ENCODE results near the gene FZR1. TPM values are rescaled to one million over a fixed set of nuclear protein-coding genes. Genes with fewer than 3 reads are reported as not detected.
"Not testable (repeated sequence)": the region's sequence is repeated elsewhere in the genome, so short reads cannot be mapped to it uniquely, and the experiment has no call there.

The FZR1 gene
- polyA plus RNA-seq, 2 of the 4 experiments (the other 2 are of a cell fraction) = 13.9 to 18.1 TPM

DNA sequence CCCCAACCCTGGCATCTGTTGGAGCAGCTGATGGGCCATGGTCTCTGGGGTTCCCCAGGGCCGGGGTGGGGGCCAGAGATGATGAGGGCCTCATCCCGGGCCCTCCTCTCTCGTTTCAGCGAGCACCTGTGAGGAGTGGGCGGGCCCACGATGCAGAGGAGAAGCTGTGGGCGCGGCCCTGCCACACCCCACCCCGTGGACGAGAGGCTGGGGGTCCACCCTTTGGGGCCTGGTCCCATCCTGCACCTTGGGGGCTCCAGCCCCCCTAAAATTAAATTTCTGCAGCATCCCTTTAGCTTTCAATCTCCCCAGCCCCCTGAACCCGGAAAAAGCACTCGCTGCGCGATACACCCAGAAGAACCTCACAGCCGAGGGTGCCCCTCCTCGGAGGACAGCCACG lies 72.3 kb downstream of the FZR1 start:
- Histone ChIP-seq H3K4me1 (no peaks in the 10 kb centered on the region), H3K9me3 (no peaks in the 10 kb centered on the region), H3K4me2 (no peak overlapping the region), H3K27ac (no peak overlapping the region), H3K4me3 (no peak overlapping the region)
- TF ChIP-seq CHD2 (IDR thresholded peaks at IDR 0.05; ENCODE audit: low read length, partially characterized antibody) (no peak), FOSL2 (IDR thresholded peaks at IDR 0.05) (no peak), FOSL2 (CRISPR knock-in tag; IDR thresholded peaks at IDR 0.05) (no peak), HOXB5 (CRISPR knock-in tag; IDR thresholded peaks at IDR 0.05) (no peak), HOXA7 (CRISPR knock-in tag; IDR thresholded peaks at IDR 0.05) (no peak), CBX2 (IDR thresholded peaks at IDR 0.05; ENCODE audit: borderline replicate concordance, low read depth) (no peak), ZFP36 (IDR thresholded peaks at IDR 0.05; ENCODE audit: borderline replicate concordance, partially characterized antibody) (no peak), MAZ (IDR thresholded peaks at IDR 0.05; ENCODE audit: borderline replicate concordance, low read depth, low read length) (no peak), POLR2A (IDR thresholded peaks at IDR 0.05; ENCODE audit: low read length) (no peak), RFX5 (IDR thresholded peaks at IDR 0.05) (no peak)
- TF ChIP-seq, protein P1, sequence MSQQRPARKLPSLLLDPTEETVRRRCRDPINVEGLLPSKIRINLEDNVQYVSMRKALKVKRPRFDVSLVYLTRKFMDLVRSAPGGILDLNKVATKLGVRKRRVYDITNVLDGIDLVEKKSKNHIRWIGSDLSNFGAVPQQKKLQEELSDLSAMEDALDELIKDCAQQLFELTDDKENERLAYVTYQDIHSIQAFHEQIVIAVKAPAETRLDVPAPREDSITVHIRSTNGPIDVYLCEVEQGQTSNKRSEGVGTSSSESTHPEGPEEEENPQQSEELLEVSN (IDR thresholded peaks at IDR 0.05; ENCODE audit: borderline replicate concordance, low read depth) = no peak
- TF ChIP-seq, protein P2, sequence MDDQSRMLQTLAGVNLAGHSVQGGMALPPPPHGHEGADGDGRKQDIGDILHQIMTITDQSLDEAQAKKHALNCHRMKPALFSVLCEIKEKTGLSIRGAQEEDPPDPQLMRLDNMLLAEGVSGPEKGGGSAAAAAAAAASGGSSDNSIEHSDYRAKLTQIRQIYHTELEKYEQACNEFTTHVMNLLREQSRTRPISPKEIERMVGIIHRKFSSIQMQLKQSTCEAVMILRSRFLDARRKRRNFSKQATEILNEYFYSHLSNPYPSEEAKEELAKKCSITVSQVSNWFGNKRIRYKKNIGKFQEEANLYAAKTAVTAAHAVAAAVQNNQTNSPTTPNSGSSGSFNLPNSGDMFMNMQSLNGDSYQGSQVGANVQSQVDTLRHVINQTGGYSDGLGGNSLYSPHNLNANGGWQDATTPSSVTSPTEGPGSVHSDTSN (IDR thresholded peaks at IDR 0.05) = no peak
- no peak for DNase-seq (ENCODE audit: low read depth in 1 of 2, low spot score in 1 of 2)
- CTCF ChIA-PET = interaction anchor here (0.5 to 9.7 kb wide), 4 partner anchors 12 to 41 kb away, joined by 4 to 100 read pairs (median 4); no protein-coding TSS in a partner anchor
- FAIRE-seq = no peak
- POLR2A ChIA-PET = no interaction called here
- 93% methylated on average over 12 of the region's 17 CpGs for WGBS (ENCODE audit: missing lambda C conversion rate)
- ATAC-seq = no peak

DNA sequence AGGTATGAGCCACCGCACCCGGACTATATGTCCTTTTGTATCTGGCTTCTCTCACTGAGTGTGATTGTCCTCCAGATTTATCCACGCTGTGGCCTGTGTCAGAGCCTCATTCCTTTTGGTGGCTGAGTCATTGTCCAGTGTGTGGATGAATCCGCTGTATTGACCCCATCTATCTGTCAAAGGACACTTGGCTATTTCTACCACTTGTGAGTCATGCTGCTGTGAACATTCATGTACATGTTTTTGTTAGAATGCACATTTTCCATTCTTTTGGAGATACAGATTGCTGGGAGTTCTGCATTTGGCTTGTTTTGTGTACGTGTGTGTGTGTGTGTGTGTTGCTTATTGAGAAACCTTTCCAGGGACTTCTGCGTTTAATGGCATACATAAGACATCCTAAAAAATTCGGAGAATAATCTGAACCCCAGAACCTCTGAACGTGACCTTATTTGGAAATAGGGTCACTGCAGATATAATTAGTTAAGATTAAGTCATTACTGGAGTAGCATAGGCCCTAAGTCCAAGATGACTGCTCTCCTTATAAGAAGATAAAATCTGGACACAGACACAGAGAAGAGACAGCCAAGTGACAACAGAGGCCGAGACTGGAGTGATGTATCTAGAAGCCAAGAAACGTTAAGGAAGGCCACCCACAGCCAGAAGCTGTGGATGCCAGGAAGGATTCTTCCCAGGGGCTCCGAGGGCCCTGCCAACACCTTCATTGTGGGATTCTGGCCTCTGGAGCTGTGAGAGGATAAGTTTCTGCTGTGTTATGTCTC lies 74.2 kb downstream of the FZR1 start:
- no peak overlapping the region for H3K4me3 ChIP-seq
- H3K27ac ChIP-seq = 0 out of 6 replicates have a peak overlapping the region, but pooled peaks of 1 of the 2 experiments have one; percentile 29
- TF ChIP-seq RFX5 (IDR thresholded peaks at IDR 0.05) (no peak), FOSL2 (IDR thresholded peaks at IDR 0.05) (no peak), FOSL2 (CRISPR knock-in tag; IDR thresholded peaks at IDR 0.05) (peak; percentile 53)
- peak in 1 of 2 experiments; percentile 50; a peak in 3 of 6 replicates for ATAC-seq
- no peak for FAIRE-seq
- H3K9me3 ChIP-seq = no peaks in the 10 kb centered on the region
- ChIA-PET POLR2A (no interaction called here), CTCF (interaction anchor here (1.1 to 9.7 kb wide), 3 partner anchors 10 to 34 kb away, joined by 3 to 100 read pairs (median 4); partner anchors contain the start of gene MFSD12)
- peak in 1 of 2 experiments; percentile 40 for DNase-seq (ENCODE audit: low read depth in 1 of 2, low spot score in 1 of 2)
- no peaks in the 10 kb centered on the region for H3K4me1 ChIP-seq
- no peak overlapping the region for H3K4me2 ChIP-seq
- 52% methylated on average over 11 of the region's 11 CpGs for WGBS (ENCODE audit: missing lambda C conversion rate)

DNA sequence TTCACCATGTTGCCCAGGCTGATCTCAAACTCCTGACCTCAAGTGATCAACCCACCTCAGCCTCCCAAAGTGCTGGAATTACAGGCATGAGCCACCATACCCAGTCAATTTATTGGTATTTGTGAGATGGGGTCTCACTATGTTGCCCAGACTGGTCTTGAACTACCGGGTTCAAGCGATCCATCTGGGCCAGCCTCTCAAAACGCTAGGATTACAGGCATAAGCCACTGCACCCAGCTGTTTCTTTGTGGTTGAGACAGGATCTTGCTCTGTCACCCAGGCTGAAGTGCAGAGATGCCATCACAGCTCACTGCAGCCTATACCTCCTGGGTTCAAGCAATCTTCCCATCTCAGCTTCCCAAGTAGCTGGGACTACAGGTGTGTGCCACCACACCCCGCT lies 75.7 kb downstream of the FZR1 start:
- FAIRE-seq; H3K27ac ChIP-seq; H3K4me3 ChIP-seq; DNase-seq (ENCODE audit: low read depth in 1 of 2, low spot score in 1 of 2); H3K4me2 ChIP-seq; H3K4me1 ChIP-seq; POLR2A ChIA-PET; H3K9me3 ChIP-seq; ATAC-seq: not testable (repeated sequence)
- 89% methylated on average over 4 of the region's 4 CpGs for WGBS (ENCODE audit: missing lambda C conversion rate)
- CTCF ChIA-PET = interaction anchor here (1.1 to 9.7 kb wide), 2 partner anchors 9 to 35 kb away, joined by 4 to 100 read pairs; no protein-coding TSS in a partner anchor

DNA sequence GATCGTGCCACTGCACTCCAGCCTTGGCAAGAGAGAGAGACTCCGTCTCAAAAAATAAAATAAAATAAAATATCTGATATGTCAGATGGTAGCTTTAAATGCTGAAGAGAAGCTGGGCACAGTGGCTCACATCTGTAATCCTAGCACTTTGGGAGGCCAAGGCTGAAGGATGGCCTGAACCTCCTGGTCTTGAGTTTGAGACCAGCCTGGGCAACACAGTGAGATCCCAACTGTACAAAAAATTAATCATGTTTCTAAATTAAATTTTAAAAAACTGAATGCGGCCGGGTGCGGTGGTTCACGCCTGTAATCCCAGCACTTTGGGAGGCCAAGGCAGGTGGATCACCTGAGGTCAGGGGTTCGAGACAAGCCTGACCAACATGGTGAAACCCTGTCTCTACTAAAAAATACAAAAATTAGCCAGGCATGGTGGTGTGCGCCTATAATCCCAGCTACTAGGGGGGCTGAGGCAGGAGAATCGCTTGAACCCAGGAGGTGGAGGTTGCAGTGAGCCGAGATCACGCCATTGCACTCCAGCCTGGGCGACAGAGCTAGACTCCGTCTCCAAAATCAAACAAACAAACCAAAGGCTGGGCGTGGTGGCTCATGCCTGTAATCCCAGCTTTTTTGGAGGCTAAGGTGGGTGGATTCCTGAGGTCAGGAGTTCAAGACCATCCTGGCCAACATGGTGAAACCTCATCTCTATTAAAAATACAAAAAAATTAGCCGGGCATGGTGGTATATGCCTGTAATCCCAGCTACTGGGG lies 78.1 kb downstream of the FZR1 start:
- CTCF ChIA-PET = interaction anchor here (0.5 to 4.0 kb wide), 6 partner anchors 9 to 39 kb away, joined by 3 to 43 read pairs (median 4); no protein-coding TSS in a partner anchor
- WGBS (ENCODE audit: missing lambda C conversion rate) = 84% methylated on average over 15 of the region's 15 CpGs
- ATAC-seq; H3K4me2 ChIP-seq; FAIRE-seq; DNase-seq (ENCODE audit: low read depth in 1 of 2, low spot score in 1 of 2); POLR2A ChIA-PET; H3K9me3 ChIP-seq; H3K4me3 ChIP-seq; H3K27ac ChIP-seq: not testable (repeated sequence)
- H3K4me1 ChIP-seq = peaks cover 11% of the 10 kb centered on the region; the same call in 1 of the 3 replicates

All from A549 (cell line).